ENCODE data around the gene IL9. TPM values are rescaled to one million over a fixed set of nuclear protein-coding genes. Genes with fewer than 3 reads are reported as not detected.
"Not testable (repeated sequence)": the region's sequence is repeated elsewhere in the genome, so short reads cannot be mapped to it uniquely, and the experiment has no call there.

IL9 gene
- total RNA-seq, 2 experiments from 2014 or later: 9.6 to 9.9 TPM

- CTCF ChIA-PET: interaction anchor here (1.7 kb wide), 1 partner anchor 9 kb away, joined by 3 read pairs; no protein-coding TSS in a partner anchor
- POLR2A ChIA-PET: no interaction called here
Observed at GRCh38 chr5:135875567-135875966, 20.1 kb downstream of the IL9 start.

DNA sequence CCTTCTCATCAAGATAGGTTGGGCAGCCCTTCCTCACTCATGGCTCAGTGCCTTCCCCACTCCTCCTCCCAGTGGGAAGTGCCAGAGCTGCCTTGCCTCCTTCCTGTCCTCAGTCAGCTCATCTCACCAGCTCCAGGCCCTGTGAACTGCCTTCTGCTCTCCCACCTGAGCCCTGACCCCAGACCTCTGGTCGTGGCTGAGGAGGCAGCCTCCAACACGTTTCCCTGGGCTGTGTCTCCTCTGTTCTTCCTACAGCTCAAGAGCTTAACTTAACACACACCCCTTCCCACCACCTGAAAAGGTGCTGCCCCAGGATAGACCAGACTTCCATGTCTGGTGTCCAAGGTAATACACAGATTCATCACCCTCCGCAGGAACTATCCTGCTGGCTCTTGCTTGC is 21.2 kb downstream of the IL9 start:
- POLR2A ChIA-PET: no interaction called here
- CTCF ChIA-PET: interaction anchor here (1.7 kb wide), 1 partner anchor 10 kb away, joined by 3 read pairs; no protein-coding TSS in a partner anchor

GRCh38 chr5:135873831-135874230 is 21.8 kb downstream of the IL9 start:
- ChIA-PET POLR2A (no interaction called here), CTCF (no interaction called here)

DNA sequence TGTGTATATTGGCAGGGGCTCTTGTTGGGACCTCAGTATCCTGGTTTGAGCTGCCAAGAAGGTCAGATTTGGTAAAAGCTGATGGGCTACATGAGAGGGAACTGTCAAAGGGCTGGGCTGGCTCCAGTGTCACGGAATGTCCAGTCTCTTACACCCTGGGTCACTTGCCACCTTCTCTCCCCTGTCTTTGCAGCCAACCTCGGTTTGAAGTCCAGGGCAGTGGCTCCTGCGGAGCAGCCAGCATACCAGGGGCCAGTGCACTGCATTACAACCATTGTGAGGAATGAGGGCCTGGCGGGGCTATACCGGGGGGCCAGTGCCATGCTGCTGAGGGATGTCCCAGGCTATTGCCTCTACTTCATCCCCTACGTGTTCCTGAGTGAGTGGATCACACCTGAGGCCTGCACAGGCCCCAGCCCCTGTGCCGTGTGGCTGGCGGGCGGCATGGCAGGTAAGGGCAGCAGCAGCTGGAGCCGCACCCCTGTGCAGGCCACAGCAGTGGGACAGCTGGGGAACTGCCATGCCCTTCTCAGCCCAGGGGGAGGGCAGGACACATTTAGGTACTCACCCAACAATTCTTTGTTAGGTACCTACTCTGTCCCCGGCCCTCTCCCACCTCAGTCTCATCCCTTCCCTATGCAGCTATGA is 24.2 kb downstream of the IL9 start:
- CTCF ChIA-PET: interaction anchor here (0.6 kb wide), 1 partner anchor 25 kb away, joined by 4 read pairs; no protein-coding TSS in a partner anchor
- POLR2A ChIA-PET: no interaction called here

DNA sequence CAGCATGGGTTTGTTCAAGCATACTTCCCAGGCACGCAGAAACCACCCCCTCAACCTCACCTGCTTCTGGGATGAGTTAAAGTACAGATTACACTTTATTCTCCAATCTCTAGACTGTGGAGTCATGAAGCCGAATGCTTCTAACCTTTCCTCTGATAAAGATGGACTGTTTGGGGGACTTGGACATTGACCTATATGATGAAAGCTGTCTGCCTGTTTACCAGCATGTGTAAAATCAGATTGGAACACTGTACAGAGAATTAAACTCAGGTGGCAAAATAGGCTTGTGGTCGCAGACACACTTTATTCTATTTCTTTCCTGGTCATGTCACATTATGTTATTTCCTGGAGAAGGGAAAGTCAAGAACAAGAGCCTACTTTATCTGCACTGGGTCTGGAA is 25.7 kb downstream of the IL9 start:
- POLR2A ChIA-PET: no interaction called here
- CTCF ChIA-PET: no interaction called here

- ChIA-PET POLR2A (no interaction called here), CTCF (no interaction called here)
Observed at GRCh38 chr5:135869276-135869675, 26.4 kb downstream of the IL9 start.

DNA sequence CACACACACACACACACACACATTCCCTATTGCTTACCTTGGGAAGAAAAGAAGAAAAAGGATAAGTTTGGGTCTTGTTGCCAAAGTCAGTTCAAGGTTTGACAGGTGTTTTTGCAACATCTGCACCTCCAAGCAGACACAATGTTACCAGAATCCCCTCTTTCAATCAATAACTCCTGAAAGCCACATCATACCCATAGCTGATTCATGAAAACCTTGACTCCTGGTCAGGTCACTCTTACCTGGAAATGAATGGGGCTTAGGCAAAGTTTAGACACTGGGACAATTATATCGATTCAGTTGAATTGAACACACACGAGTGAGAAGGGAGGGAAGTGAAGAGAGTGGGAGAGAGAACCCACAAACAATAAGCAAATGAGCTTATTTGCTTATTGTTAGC is 27.0 kb downstream of the IL9 start:
- POLR2A ChIA-PET: no interaction called here

GRCh38 chr5:135867599-135867998 is 28.0 kb downstream of the IL9 start:
- POLR2A ChIA-PET: no interaction called here
- CTCF ChIA-PET: no interaction called here

More for the DNA sequence above, 27.0 kb downstream of the IL9 start:
- CTCF ChIA-PET: no interaction called here

GRCh38 chr5:135866016-135866415 is 29.6 kb downstream of the IL9 start:
- ChIA-PET CTCF (no interaction called here), POLR2A (no interaction called here)

- ChIA-PET POLR2A (no interaction called here), CTCF (no interaction called here)
Observed at GRCh38 chr5:135864503-135865435, 30.9 kb downstream of the IL9 start.

GRCh38 chr5:135862744-135863143 is 32.9 kb downstream of the IL9 start:
- ChIA-PET POLR2A (no interaction called here), CTCF (no interaction called here)

DNA sequence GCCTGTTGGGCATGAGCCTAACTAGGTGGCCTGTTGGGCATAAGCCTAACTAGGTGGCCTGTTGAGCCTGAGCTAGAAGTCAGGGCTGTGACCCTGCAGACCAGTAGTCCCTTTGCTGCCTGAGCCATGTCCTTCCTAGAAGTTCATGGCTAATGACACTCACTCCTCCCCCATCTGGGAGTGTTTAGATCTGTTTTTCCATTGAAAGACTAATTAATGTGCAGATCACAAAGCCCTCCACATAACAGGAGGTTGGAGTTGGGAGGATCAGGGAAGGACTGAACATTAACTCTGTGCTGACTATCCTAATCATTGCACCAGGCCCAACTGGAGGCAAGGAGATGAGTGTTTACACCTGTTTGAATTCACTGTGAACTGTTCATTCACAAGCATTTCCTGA is 33.6 kb downstream of the IL9 start:
- ChIA-PET CTCF (no interaction called here), POLR2A (no interaction called here)

- POLR2A ChIA-PET: no interaction called here
- CTCF ChIA-PET: no interaction called here
Observed at GRCh38 chr5:135861641-135862040, 34.0 kb downstream of the IL9 start.

DNA sequence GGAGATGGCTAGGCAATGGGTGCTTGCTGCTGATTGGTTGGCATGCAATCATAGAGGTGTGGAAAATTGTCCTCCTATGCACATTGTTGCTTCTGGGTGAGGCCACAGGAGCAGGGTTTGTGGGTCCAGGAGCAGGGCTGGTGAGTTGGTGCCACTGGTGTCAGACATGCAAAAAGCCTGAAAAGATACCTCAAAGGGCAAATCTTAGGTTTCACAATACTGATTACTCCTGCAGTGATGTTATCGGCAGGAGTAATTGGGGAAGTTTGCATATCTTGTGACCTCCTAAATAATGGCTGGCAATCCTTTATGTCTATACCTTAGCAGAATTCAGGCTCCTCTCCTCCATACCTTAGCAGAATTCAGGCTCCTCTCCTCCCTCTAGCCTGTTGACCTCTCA is 36.0 kb downstream of the IL9 start:
- POLR2A ChIA-PET: no interaction called here
- CTCF ChIA-PET: no interaction called here

DNA sequence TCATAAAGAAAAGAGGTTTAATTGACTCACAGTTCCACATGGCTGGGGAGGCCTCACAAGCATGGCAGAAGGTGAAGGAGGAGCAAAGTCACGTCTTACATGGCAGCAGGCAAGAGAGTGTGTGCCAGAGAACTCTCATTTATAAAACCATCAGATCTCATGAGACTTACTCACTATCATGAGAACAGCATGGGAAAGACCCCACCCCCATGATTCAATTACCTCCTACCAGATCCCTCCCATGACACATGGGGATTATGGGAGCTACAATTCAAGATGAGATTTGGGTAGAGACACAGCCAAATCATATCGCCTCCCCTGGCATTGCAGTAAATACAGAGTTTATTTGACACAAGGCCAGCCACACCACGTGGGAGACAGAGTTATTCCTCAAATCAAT is 36.5 kb downstream of the IL9 start:
- POLR2A ChIA-PET, CTCF ChIA-PET: not testable (repeated sequence)

DNA sequence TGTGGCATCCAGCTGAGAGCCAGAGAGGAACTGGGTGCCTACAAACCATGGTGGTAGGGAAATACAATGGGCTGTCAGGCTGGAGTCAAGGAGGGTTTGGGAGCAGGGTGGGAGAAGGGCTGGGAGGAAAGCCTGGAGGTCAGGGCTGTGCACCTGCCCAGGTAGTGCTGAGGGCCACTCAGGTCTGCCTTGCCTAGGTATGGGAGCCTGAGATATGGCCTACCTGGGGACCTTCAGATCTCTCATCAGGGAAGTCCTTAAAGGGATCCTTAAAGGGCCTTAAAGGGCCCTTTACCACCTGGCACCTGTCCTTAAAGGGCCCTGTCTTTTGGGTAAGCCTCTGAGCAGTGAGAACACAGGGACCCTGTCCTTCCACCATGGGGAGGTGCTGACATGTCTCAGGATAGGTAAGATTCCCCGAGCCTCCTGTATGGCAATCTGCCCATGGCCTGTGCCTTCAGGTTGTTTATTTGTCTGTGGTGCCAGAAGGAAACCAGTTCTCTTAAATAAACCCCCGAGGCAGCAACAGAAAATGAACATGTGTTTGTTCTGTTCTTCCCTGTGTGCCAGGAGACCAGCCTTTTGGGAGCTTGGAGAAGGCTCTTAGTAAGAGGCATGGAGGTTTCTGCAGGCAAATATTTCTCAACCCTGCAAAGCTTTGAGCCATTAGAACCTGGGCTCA is 37.9 kb downstream of the IL9 start:
- CTCF ChIA-PET: no interaction called here

GRCh38 chr5:135851915-135852845 is 43.5 kb downstream of the IL9 start:
- POLR2A ChIA-PET: no interaction called here

More for the DNA sequence above, 37.9 kb downstream of the IL9 start:
- POLR2A ChIA-PET: no interaction called here

GRCh38 chr5:135851186-135851914 is 44.3 kb downstream of the IL9 start:
- ChIA-PET CTCF (no interaction called here), POLR2A (no interaction called here)

More at GRCh38 chr5:135851915-135852845, 43.5 kb downstream of the IL9 start:
- CTCF ChIA-PET: no interaction called here

DNA sequence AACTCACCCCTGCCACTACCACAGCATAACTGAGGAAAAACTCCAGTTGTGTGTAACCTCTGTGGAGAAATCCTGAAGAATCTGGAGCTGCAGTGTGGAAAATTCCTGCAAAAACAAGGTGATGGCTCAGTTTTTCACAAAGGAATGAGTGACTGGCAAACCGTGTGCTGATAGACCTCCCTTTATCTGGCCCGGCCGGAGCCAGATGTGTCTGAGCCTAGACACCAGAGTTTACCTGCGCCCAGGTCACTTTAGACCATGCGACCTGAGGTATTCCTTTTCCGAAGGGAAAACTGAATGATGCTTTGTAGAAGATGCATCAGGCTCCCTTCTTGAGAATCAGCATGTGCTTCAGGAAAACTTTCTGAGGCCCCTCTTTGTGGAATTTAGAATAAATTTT is 45.0 kb downstream of the IL9 start:
- POLR2A ChIA-PET: no interaction called here

More for the DNA sequence above, 45.0 kb downstream of the IL9 start:
- CTCF ChIA-PET: no interaction called here

All from activated CD8-positive, alpha-beta memory T cell treated with anti-CD3 and anti-CD28 coated beads for 36 hours (primary cell).